CD4-positive, alpha-beta memory T cell (primary cell): ENCODE results near the gene CD86. TPM values are rescaled to one million over a fixed set of nuclear protein-coding genes. Genes with fewer than 3 reads are reported as not detected.
"Not testable (repeated sequence)": the region's sequence is repeated elsewhere in the genome, so short reads cannot be mapped to it uniquely, and the experiment has no call there.

Experiments used
- CTCF ChIA-PET: fragments of 350-600 bp; sonication (Branson Sonifier 250); formaldehyde crosslinking; loops from one replicate; lab custom pipeline; 2021; ENCODE audit warnings: inconsistent platforms; ENCODE audit not compliant: partially characterized antibody; lab: Charles Lee
- POLR2A ChIA-PET: fragments of 350-600 bp; sonication (Branson Sonifier 250); formaldehyde crosslinking; loops from one replicate; lab custom pipeline; 2021; ENCODE audit not compliant: partially characterized antibody; lab: Charles Lee
- DNase-seq, 5 donors: peaks; one replicate each; pipeline versions ENCODE4 v3.0.0 to v3.0.0-alpha.2; 2020 to 2022; ENCODE audit warnings: mixed read lengths in 1 of 5
- H3K27ac ChIP-seq: one replicate; pipeline ENCODE4 v1.7.0; 2013; ENCODE audit warnings: low read depth, low read length
- H3K27me3 ChIP-seq: 2 replicates; pipeline ENCODE4 v1.7.0; 2013; ENCODE audit warnings: mild to moderate bottlenecking, low read length, moderate library complexity; ENCODE audit not compliant: insufficient read depth
- H3K36me3 ChIP-seq: 2 replicates; pipeline ENCODE4 v1.7.0; 2013; ENCODE audit warnings: mild to moderate bottlenecking, low read length, moderate library complexity; ENCODE audit not compliant: insufficient read depth
- H3K4me1 ChIP-seq: 2 replicates; pipeline ENCODE4 v1.7.0; 2013; ENCODE audit warnings: mild to moderate bottlenecking, low read length, moderate library complexity; ENCODE audit not compliant: insufficient read depth
- H3K4me3 ChIP-seq, 2 donors: one replicate each; pipeline ENCODE4 v1.7.0; 2013; ENCODE audit warnings: low read length in 2 of 2, mild to moderate bottlenecking in 1 of 2
- H3K9me3 ChIP-seq, 2 donors: one replicate each; pipeline ENCODE4 v1.7.0; 2013; ENCODE audit warnings: low read length in 2 of 2, control low read depth in 1 of 2; ENCODE audit not compliant: control insufficient read depth in 1 of 2
- H3K27ac Mint-ChIP-seq, 7 donors: one replicate each; pipeline ENCODE4 v1.8.0; 2020 to 2021; ENCODE audit warnings: mixed read lengths in 7 of 7, mild to moderate bottlenecking in 6 of 7, inconsistent platforms in 3 of 7, moderate library complexity in 3 of 7
- H3K27me3 Mint-ChIP-seq, 2 donors: one replicate each; pipeline ENCODE4 v1.8.0; 2020 to 2021; ENCODE audit warnings: mixed read lengths in 2 of 2
- H3K36me3 Mint-ChIP-seq, 2 donors: one replicate each; pipeline ENCODE4 v1.8.0; 2020 to 2021; ENCODE audit warnings: mixed read lengths in 2 of 2, inconsistent platforms in 1 of 2, mild to moderate bottlenecking in 1 of 2
- H3K4me1 Mint-ChIP-seq, 4 donors: one replicate each; pipeline ENCODE4 v1.8.0; 2020 to 2021; ENCODE audit warnings: mixed read lengths in 4 of 4, mild to moderate bottlenecking in 1 of 4
- H3K4me3 Mint-ChIP-seq, 8 donors: one replicate each; pipeline ENCODE4 v1.8.0; 2020 to 2021; ENCODE audit warnings: mixed read lengths in 8 of 8, mild to moderate bottlenecking in 7 of 8, moderate library complexity in 6 of 8, inconsistent platforms in 3 of 8
- H3K9me3 Mint-ChIP-seq, 8 donors: one replicate each; pipeline ENCODE4 v1.8.0; 2020 to 2021; ENCODE audit warnings: mixed read lengths in 8 of 8, mild to moderate bottlenecking in 5 of 8, inconsistent platforms in 3 of 8, moderate library complexity in 1 of 8
- intact Hi-C: fragments of 100-400 bp; cut with micrococcal nuclease; formaldehyde crosslinking; loops from one replicate; pipeline ENCODE4 v1.15.1; 2023
- polyA plus RNA-seq, 2 donors: library from polyadenylated mRNA; unstranded; fragments of 300-500 nt; fragmentation: Illumina TruSeq; gene quantifications; one replicate each; pipeline ENCODE4 v1.2.3, GENCODE V29; 2021
- total RNA-seq, 2 experiments: library from RNA; stranded (reverse); gene quantifications; one replicate each; pipeline ENCODE4 v1.2.3, GENCODE V29; 2021

CD86 gene
- total and polyA plus RNA-seq, 4 experiments from 2014 or later, result 0.31 to 1.8 (median 0.90) TPM

DNA sequence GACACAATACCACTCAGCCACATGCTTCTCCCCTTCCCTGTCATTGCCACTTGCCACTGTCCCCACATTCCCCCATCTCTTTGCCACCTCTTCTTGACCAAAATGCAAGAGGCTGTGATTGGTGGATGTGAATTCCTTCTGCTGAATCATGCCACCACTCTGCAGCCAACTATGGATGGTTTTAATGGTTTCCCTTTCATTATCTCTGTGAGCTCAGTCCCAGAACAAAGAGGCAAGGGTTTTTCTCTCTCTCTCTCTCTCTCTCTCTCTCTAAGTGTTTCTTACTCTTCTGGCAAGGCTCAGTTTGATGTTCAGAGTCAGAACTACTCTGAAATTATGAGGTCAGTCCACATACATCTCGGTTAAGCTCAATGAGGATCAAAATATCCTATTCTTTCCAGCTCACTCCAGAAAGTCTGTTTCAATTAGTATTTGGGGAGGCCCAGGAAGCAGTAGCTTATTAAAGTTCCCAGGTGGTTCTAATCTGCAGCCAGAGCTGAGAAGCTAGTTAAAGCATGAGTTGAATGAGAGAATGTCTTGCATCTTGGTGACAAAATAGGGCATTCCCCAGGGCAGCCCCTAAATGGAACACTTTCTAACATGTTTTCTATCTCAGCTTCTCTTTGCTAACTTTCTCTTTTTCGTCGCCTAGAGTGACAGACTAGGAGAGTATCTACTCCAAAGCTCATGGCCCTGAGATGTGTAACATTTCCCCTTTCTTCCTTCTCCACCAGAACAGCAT is 24.6 kb upstream of the CD86 start:
- Mint-ChIP-seq H3K4me1 (peaks cover 6 to 15% (median 7%) of the 10 kb centered on the region in 4 donors), H3K36me3 (peaks cover 2 to 3% of the 10 kb centered on the region in 2 donors), H3K9me3 (peaks cover 1 to 14% (median 4%) of the 10 kb centered on the region in 8 donors), H3K27me3 (peaks cover 5 to 6% of the 10 kb centered on the region in 2 donors), H3K4me3 (peak overlapping the region in 2 of 8 donors; percentile 15 to 35), H3K27ac (peak overlapping the region in 2 of 7 donors; percentile 13 to 33)
- intact Hi-C loops, result no loop called here
- ChIA-PET CTCF (no interaction called here), POLR2A (no interaction called here)
- Histone ChIP-seq H3K36me3 (no peaks in the 10 kb centered on the region), H3K9me3 (no peaks in the 10 kb centered on the region), H3K4me3 (no peak overlapping the region), H3K27ac (no peak overlapping the region), H3K27me3 (no peaks in the 10 kb centered on the region), H3K4me1 (no peaks in the 10 kb centered on the region)
- DNase-seq, result peak in 4 of 5 donors; percentile 4 to 7 (median 6)

DNA sequence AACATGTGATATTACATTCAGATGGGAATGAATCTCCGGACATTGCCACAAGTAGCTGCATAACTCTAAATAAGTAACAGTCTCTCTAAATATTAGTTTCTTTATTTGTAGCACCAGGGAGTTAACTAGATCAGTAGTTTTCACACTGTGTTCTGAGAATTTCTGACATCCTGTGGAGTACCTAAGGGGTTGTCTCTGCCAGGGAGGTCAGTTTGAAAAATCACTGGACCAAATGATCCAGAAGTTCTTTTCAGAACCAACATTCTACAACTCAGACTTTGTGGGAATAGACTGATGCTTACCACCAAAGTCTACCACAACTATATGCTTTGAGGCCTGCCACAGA is 24.1 kb upstream of the CD86 start:
- Histone ChIP-seq H3K9me3 (no peaks in the 10 kb centered on the region), H3K36me3 (no peaks in the 10 kb centered on the region), H3K4me3 (no peak overlapping the region), H3K4me1 (no peaks in the 10 kb centered on the region), H3K27ac (no peak overlapping the region), H3K27me3 (no peaks in the 10 kb centered on the region)
- Mint-ChIP-seq H3K36me3 (peaks cover 5 to 6% of the 10 kb centered on the region in 2 donors), H3K27me3 (peaks cover 5 to 6% of the 10 kb centered on the region in 2 donors), H3K4me1 (peaks cover 6 to 15% (median 7%) of the 10 kb centered on the region in 4 donors), H3K9me3 (peaks cover 4 to 20% (median 10%) of the 10 kb centered on the region in 8 donors), H3K4me3 (no peak overlapping the region), H3K27ac (no peak overlapping the region)
- intact Hi-C loops, result no loop called here
- DNase-seq, result no peak
- CTCF ChIA-PET, result no interaction called here
- POLR2A ChIA-PET, result no interaction called here

DNA sequence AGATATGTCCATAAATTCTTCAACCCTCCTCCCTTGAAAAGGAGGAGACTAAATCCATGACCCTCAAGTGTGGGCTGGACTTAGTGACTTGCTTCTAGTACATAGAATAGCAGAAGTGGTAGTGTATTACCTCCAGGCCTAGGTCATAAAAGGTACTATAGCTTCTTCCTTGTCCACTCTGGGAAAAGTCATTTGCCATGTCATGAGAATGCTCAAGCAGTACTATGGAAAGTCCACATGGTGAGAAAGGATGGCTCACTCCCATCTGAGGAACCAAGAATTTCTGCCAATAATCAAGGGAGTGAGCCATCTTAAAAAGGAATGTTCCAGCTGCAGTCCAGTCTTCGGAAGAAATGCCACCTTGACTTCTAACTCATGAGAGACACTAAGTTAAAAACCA is 22.6 kb upstream of the CD86 start:
- Mint-ChIP-seq H3K27me3 (peaks cover 6% of the 10 kb centered on the region in 2 donors), H3K9me3 (peaks cover 4 to 28% (median 17%) of the 10 kb centered on the region in 8 donors), H3K36me3 (peaks cover 5 to 6% of the 10 kb centered on the region in 2 donors), H3K4me3 (no peak overlapping the region), H3K27ac (no peak overlapping the region), H3K4me1 (peaks cover 6 to 15% (median 7%) of the 10 kb centered on the region in 4 donors)
- H3K36me3 ChIP-seq, result no peaks in the 10 kb centered on the region
- H3K4me3 ChIP-seq, result no peak overlapping the region
- H3K9me3 ChIP-seq, result no peaks in the 10 kb centered on the region
- intact Hi-C loops, result no loop called here
- DNase-seq, result no peak
- no peaks in the 10 kb centered on the region for H3K27me3 ChIP-seq
- no peak overlapping the region for H3K27ac ChIP-seq
- ChIA-PET POLR2A (no interaction called here), CTCF (no interaction called here)
- no peaks in the 10 kb centered on the region for H3K4me1 ChIP-seq

DNA sequence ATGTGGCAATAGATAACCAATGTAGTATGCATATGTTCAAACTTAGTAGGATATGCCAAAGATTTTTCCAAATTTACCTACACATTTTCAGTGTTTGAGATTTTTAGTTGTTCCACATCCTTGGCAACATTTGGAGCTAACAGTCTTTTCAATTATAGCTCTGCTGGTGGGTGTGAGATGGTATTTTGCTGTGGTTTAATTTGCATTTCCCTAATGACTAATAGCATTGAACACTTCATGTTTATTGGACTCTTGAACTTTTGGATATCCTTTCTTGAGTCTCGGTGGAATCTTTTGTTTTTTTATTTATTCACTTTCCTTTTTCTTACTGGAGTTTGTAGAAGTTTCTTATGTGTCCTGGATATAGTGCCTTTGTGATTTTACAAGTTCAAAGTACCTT is 22.1 kb upstream of the CD86 start:
- H3K36me3 ChIP-seq, result no peaks in the 10 kb centered on the region
- intact Hi-C loops, result no loop called here
- no peak for DNase-seq
- CTCF ChIA-PET, result no interaction called here
- H3K27ac ChIP-seq, result no peak overlapping the region
- no peaks in the 10 kb centered on the region for H3K27me3 ChIP-seq
- Mint-ChIP-seq H3K4me1 (peaks cover 6 to 15% (median 7%) of the 10 kb centered on the region in 4 donors), H3K27ac (no peak overlapping the region), H3K27me3 (peaks cover 8% of the 10 kb centered on the region in 2 donors), H3K4me3 (no peak overlapping the region), H3K36me3 (peaks cover 6 to 7% of the 10 kb centered on the region in 2 donors), H3K9me3 (peaks cover 4 to 32% (median 22%) of the 10 kb centered on the region in 8 donors)
- H3K4me3 ChIP-seq, result no peak overlapping the region
- POLR2A ChIA-PET, result no interaction called here
- no peaks in the 10 kb centered on the region for H3K9me3 ChIP-seq
- H3K4me1 ChIP-seq, result no peaks in the 10 kb centered on the region

DNA sequence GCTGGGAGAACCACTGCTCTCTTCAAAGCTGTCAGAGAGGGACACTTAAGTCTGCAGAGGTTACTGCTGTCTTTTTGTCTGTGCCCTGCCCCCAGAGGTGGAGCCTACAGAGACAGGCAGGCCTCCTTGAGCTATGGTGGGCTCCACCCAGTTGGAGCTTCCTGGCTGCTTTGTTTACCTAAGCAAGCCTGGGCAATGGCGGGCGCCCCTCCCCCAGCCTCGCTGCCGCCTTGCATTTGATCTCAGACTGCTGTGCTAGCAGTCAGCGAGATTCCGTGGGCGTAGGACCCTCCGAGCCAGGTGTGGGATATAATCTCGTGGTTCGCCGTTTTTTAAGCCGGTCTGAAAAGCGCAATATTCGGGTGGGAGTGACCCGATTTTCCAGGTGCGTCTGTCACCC is 7.9 kb upstream of the CD86 start:
- H3K36me3 Mint-ChIP-seq, H3K4me1 Mint-ChIP-seq, H3K36me3 ChIP-seq, CTCF ChIA-PET, intact Hi-C loops, H3K27me3 Mint-ChIP-seq, H3K4me3 Mint-ChIP-seq, H3K4me1 ChIP-seq, H3K9me3 ChIP-seq, DNase-seq, H3K4me3 ChIP-seq, H3K27me3 ChIP-seq, POLR2A ChIA-PET, H3K27ac ChIP-seq, H3K9me3 Mint-ChIP-seq, H3K27ac Mint-ChIP-seq: not testable (repeated sequence)

DNA sequence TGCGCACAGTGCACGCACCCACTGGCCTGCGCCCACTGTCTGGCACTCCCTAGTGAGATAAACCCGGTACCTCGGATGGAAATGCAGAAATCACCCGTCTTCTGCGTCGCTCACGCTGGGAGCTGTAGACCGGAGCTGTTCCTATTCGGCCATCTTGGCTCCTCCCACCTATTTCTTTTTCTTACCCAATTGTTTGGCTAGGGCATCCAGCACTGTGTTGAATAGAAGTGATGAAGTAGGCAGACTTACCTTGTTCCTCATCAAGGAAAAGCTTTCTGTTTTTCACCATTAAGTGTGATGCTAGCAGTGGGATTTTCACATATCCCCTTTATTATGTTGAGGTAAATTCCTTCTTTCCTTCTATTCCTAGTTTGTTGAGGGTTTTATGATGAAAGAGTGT is 7.4 kb upstream of the CD86 start:
- peaks cover 5 to 10% of the 10 kb centered on the region in 2 donors for H3K27me3 Mint-ChIP-seq
- H3K9me3 ChIP-seq, H3K4me3 Mint-ChIP-seq, POLR2A ChIA-PET, H3K4me1 ChIP-seq, CTCF ChIA-PET, intact Hi-C loops, DNase-seq, H3K4me3 ChIP-seq, H3K4me1 Mint-ChIP-seq, H3K27me3 ChIP-seq, H3K9me3 Mint-ChIP-seq, H3K27ac ChIP-seq, H3K36me3 ChIP-seq, H3K36me3 Mint-ChIP-seq, H3K27ac Mint-ChIP-seq: not testable (repeated sequence)

DNA sequence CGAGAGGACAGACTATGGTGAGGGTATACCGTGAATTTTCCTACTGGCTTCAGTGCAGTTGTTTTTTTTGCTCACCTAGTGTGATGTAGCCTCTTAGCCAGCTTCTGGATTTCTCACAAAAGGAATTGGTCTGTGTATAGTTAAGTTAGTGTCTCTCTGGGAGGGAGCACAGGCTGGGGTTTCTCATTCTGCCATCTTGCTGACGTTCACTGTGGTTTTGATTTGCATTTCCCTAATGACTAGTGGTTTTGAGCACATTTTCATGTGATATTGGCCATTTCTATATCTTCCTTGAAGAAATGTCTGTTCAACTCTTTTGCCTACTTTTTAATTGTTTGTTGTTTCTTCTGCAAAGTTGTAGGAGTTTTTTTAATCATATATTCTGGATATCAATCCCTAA is 2.2 kb upstream of the CD86 start:
- DNase-seq, result no peak
- POLR2A ChIA-PET, result no interaction called here
- no peaks in the 10 kb centered on the region for H3K36me3 ChIP-seq
- Mint-ChIP-seq H3K27ac (no peak overlapping the region), H3K4me3 (no peak overlapping the region), H3K27me3 (peaks cover 15 to 18% of the 10 kb centered on the region in 2 donors), H3K36me3 (no peaks in the 10 kb centered on the region), H3K9me3 (peaks cover 0 to 5% (median 2%) of the 10 kb centered on the region in 8 donors), H3K4me1 (no peaks in the 10 kb centered on the region)
- H3K9me3 ChIP-seq, result no peaks in the 10 kb centered on the region
- H3K4me1 ChIP-seq, result no peaks in the 10 kb centered on the region
- H3K27ac ChIP-seq, result no peak overlapping the region
- peaks cover 4% of the 10 kb centered on the region for H3K27me3 ChIP-seq
- H3K4me3 ChIP-seq, result no peak overlapping the region
- CTCF ChIA-PET, result no interaction called here
- intact Hi-C loops, result no loop called here
